Posterior vena cava (tissue), 2 donors: ENCODE data around the gene TTC7B. TPM values are rescaled to one million over a fixed set of nuclear protein-coding genes. Genes with fewer than 3 reads are reported as not detected.

Experiments
- DNase-seq: peaks from one replicate; pipeline ENCODE4 v3.0.0-alpha.2; 2020; ENCODE audit warnings: low spot score
- intact Hi-C, 2 donors: fragments of 100-400 bp; cut with DNase I; formaldehyde crosslinking; loops; one replicate each; pipeline versions ENCODE4 v1.14.1 to v1.14.2; 2022 to 2023
- total RNA-seq, 2 donors: library from RNA; stranded (reverse); fragmentation: NEBNext Ultra II Directional; extraction: Animal tissue kit (Norgen Biotek cat#: 25700); gene quantifications; one replicate each; pipeline ENCODE4 v1.2.1, GENCODE V29; 2021
- donor health status: DM: yes; HTN: yes; CAD: no.
- donor health status: DM: yes; HTN: yes; CAD: no.

Gene TTC7B
- total RNA-seq, 2 donors from 2014 or later = 60.5 to 75.7 TPM

- no peak for DNase-seq
- intact Hi-C loops = no loop called here
Observed at GRCh38 chr14:90666571-90666970, 149.7 kb downstream of the TTC7B start.

- no peak for DNase-seq
- intact Hi-C loops = no loop called here
Observed at GRCh38 chr14:90665321-90666000, 150.8 kb downstream of the TTC7B start.

- DNase-seq = no peak
- intact Hi-C loops = loop anchor here in 1 of 2 donors (5.0 kb wide), 1 partner anchor 1322 kb away; no protein-coding TSS in a partner anchor
Observed at GRCh38 chr14:90664911-90665310, 151.3 kb downstream of the TTC7B start.

- intact Hi-C loops = loop anchor here in 1 of 2 donors (5.0 kb wide), 1 partner anchor 1324 kb away; no protein-coding TSS in a partner anchor
- DNase-seq = no peak
Observed at GRCh38 chr14:90663680-90664079, 152.6 kb downstream of the TTC7B start.

- intact Hi-C loops = loop anchor here in 1 of 2 donors (5.0 kb wide), 1 partner anchor 1324 kb away; no protein-coding TSS in a partner anchor
- DNase-seq = no peak
Observed at GRCh38 chr14:90663140-90663539, 153.1 kb downstream of the TTC7B start.

GRCh38 chr14:90661866-90662265, 154.4 kb downstream of the TTC7B start:
- DNase-seq = no peak
- intact Hi-C loops = loop anchor here in 1 of 2 donors (5.0 kb wide), 1 partner anchor 1325 kb away; no protein-coding TSS in a partner anchor

- intact Hi-C loops = loop anchor here in 1 of 2 donors (5.0 kb wide), 1 partner anchor 1326 kb away; no protein-coding TSS in a partner anchor
- DNase-seq = no peak
Observed at GRCh38 chr14:90660865-90661570, 155.2 kb downstream of the TTC7B start.

- DNase-seq = no peak
- intact Hi-C loops = no loop called here
Observed at GRCh38 chr14:90659156-90659555, 157.1 kb downstream of the TTC7B start.

GRCh38 chr14:90658541-90658967, 157.7 kb downstream of the TTC7B start:
- no peak for DNase-seq
- intact Hi-C loops = no loop called here

- intact Hi-C loops = loop anchor here in 1 of 2 donors (2.0 kb wide), 1 partner anchor 14 kb away; no protein-coding TSS in a partner anchor
- DNase-seq = no peak
Observed at GRCh38 chr14:90656973-90657372, 159.3 kb downstream of the TTC7B start.

GRCh38 chr14:90655829-90656228, 160.4 kb downstream of the TTC7B start:
- intact Hi-C loops = loop anchor here in 1 of 2 donors (2.0 kb wide), 1 partner anchor 13 kb away; no protein-coding TSS in a partner anchor
- DNase-seq = no peak

- no peak for DNase-seq
- intact Hi-C loops = loop anchor here (5.0 kb wide), 2 partner anchors 32 to 1742 kb away; no protein-coding TSS in a partner anchor
Observed at GRCh38 chr14:90654831-90655276, 161.4 kb downstream of the TTC7B start.

GRCh38 chr14:90652626-90653025, 163.6 kb downstream of the TTC7B start:
- intact Hi-C loops = loop anchor here (5.0 kb wide), 2 partner anchors 35 to 1745 kb away; no protein-coding TSS in a partner anchor
- DNase-seq = no peak

- DNase-seq = no peak
- intact Hi-C loops = loop anchor here (5.0 kb wide), 2 partner anchors 35 to 1745 kb away; no protein-coding TSS in a partner anchor
Observed at GRCh38 chr14:90651976-90652560, 164.2 kb downstream of the TTC7B start.

GRCh38 chr14:90651271-90651804, 164.9 kb downstream of the TTC7B start:
- DNase-seq = no peak
- intact Hi-C loops = loop anchor here (5.0 kb wide), 2 partner anchors 36 to 1746 kb away; no protein-coding TSS in a partner anchor

GRCh38 chr14:90649557-90650135, 166.6 kb downstream of the TTC7B start:
- no peak for DNase-seq
- intact Hi-C loops = loop anchor here (5.0 kb wide), 2 partner anchors 38 to 1748 kb away; no protein-coding TSS in a partner anchor

- intact Hi-C loops = no loop called here
- DNase-seq = no peak
Observed at GRCh38 chr14:90649083-90649482, 167.1 kb downstream of the TTC7B start.

GRCh38 chr14:90648421-90648820, 167.8 kb downstream of the TTC7B start:
- intact Hi-C loops = no loop called here

GRCh38 chr14:90647473-90648005, 168.7 kb downstream of the TTC7B start:
- DNase-seq = no peak
- intact Hi-C loops = no loop called here

More at GRCh38 chr14:90648421-90648820, 167.8 kb downstream of the TTC7B start:
- DNase-seq = no peak
